ENCODE data around the gene HTT.

The HTT gene

DNA sequence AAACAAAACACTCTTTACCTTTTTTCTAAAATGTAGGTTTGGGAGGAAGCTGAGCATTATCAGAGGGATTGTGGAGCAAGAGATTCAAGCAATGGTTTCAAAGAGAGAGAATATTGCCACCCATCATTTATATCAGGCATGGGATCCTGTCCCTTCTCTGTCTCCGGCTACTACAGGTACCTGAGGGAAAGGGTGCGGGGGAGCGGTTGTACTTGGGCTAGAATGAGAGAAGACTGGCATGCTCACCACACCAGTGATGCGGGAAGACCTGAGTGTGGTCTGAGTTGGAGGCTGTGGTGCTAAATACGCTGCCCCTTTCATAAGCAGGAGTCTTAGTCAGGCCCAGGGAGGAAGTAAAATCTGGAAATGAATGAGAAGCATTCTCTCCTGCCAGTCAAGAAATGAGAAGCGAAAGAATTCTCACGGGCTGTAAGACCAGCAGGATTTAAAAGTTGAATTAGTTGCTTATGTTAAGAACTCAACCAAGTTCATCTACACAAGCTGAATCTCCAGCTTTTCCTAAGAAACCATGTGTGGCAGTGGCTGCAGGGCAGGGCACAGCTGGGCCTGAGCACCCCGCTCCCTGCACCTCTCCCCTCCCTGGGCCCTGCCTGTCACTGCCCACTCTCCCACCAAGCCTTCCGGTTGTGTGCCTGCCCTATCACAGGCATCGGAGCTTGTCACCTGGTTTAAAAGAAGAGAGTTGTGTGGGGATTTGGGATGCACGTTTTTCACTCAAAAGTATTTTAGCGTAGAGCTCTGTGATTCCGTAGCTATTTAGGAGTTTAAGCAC, 149.7 kb downstream of the HTT start:
- Histone ChIP-seq H3K4me2 (ENCODE audit: low read depth, low read length) (no peak overlapping the region), H4K20me1 (ENCODE audit: insufficient read depth, low read length) (no peaks in the 10 kb centered on the region), H3K27me3 (replicated peaks; ENCODE audit: insufficient read depth, low read length) (no peaks in the 10 kb centered on the region), H3K9me2 (replicated peaks; ENCODE audit: insufficient read depth, low read length) (no peaks in the 10 kb centered on the region), H3K27ac (ENCODE audit: low read length) (no peak overlapping the region), H3K9ac (ENCODE audit: low read length) (no peak overlapping the region), H2AFZ (ENCODE audit: low read length) (no peak overlapping the region), H3K9me3 (replicated peaks; ENCODE audit: insufficient read depth, low read length) (no peaks in the 10 kb centered on the region), H3K79me2 (ENCODE audit: low read length) (no peaks in the 10 kb centered on the region), H3K36me3 (replicated peaks; ENCODE audit: insufficient read depth, low read length) (no peaks in the 10 kb centered on the region; the same call in 1 of the 2 replicates), H3F3A (ENCODE audit: insufficient read depth, low read length) (peaks cover 8% of the 10 kb centered on the region), H3K4me3 (ENCODE audit: low read length) (no peak overlapping the region), H3K4me1 (ENCODE audit: low read length) (peaks cover 11% of the 10 kb centered on the region)
- no peak for DNase-seq
- TF ChIP-seq EZH2phosphoT487 (IDR thresholded peaks at IDR 0.05; ENCODE audit: low read length), result no peak
- no peak for TF ChIP-seq EZH2 (optimal IDR thresholded peaks at IDR 0.05; ENCODE audit: low read depth, low read length)
- TF ChIP-seq, protein P1, sequence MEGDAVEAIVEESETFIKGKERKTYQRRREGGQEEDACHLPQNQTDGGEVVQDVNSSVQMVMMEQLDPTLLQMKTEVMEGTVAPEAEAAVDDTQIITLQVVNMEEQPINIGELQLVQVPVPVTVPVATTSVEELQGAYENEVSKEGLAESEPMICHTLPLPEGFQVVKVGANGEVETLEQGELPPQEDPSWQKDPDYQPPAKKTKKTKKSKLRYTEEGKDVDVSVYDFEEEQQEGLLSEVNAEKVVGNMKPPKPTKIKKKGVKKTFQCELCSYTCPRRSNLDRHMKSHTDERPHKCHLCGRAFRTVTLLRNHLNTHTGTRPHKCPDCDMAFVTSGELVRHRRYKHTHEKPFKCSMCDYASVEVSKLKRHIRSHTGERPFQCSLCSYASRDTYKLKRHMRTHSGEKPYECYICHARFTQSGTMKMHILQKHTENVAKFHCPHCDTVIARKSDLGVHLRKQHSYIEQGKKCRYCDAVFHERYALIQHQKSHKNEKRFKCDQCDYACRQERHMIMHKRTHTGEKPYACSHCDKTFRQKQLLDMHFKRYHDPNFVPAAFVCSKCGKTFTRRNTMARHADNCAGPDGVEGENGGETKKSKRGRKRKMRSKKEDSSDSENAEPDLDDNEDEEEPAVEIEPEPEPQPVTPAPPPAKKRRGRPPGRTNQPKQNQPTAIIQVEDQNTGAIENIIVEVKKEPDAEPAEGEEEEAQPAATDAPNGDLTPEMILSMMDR (IDR thresholded peaks at IDR 0.05; ENCODE audit: low read length), result no peak

DNA sequence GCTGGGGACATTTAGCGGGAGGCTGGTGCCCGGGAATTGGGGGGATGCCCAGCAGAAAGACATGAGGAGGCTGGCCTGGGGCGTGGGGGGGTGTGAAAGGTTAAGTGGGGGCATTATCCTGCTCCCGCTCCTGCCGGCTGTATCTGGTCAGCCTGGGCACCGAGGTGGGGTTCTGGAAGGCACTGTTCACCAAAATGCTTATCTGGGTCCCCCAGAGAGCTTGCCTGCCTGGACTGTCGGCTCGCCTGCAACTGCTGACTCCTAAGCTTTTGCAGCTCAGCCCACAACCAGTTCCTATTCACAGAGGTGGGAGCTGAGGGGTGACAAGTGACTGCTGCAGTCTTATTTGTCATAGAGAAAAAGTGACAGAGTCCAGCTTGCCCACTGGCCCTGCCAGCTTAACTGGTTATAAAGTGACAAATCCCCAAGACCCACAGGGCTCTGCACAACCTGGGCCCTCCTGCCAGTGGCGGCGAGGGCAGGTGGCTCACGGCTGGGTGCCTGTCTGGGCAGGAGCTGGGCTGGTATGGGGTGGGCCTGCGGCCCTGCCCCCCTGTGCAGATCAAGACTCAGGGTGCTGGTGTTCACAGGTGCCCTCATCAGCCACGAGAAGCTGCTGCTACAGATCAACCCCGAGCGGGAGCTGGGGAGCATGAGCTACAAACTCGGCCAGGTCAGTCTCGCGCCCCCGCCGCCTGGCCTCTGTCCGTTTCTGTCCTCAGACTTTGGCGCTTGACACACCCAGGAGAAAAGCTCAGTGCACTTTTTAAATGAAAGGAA, 150.8 kb downstream of the HTT start:
- no peaks in the 10 kb centered on the region for H3K9me2 ChIP-seq (replicated peaks; ENCODE audit: insufficient read depth, low read length)
- DNase-seq, result no peak
- H3K36me3 ChIP-seq (replicated peaks; ENCODE audit: insufficient read depth, low read length), result peaks cover 4% of the 10 kb centered on the region; the same call in 1 of the 2 replicates
- TF ChIP-seq, protein P1 (IDR thresholded peaks at IDR 0.05; ENCODE audit: low read length), result no peak
- TF ChIP-seq EZH2 (optimal IDR thresholded peaks at IDR 0.05; ENCODE audit: low read depth, low read length) (no peak), EZH2phosphoT487 (IDR thresholded peaks at IDR 0.05; ENCODE audit: low read length) (no peak)
- no peak overlapping the region for H3K4me2 ChIP-seq (ENCODE audit: low read depth, low read length)
- no peak overlapping the region for H3K9ac ChIP-seq (ENCODE audit: low read length)
- H2AFZ ChIP-seq (ENCODE audit: low read length), result no peak overlapping the region
- no peaks in the 10 kb centered on the region for H3K79me2 ChIP-seq (ENCODE audit: low read length)
- H3K4me3 ChIP-seq (ENCODE audit: low read length), result no peak overlapping the region
- H3K27ac ChIP-seq (ENCODE audit: low read length), result no peak overlapping the region
- no peaks in the 10 kb centered on the region for H4K20me1 ChIP-seq (ENCODE audit: insufficient read depth, low read length)
- peaks cover 11% of the 10 kb centered on the region for H3K4me1 ChIP-seq (ENCODE audit: low read length)
- peaks cover 8% of the 10 kb centered on the region for H3F3A ChIP-seq (ENCODE audit: insufficient read depth, low read length)
- no peaks in the 10 kb centered on the region for H3K9me3 ChIP-seq (replicated peaks; ENCODE audit: insufficient read depth, low read length)
- H3K27me3 ChIP-seq (replicated peaks; ENCODE audit: insufficient read depth, low read length), result no peaks in the 10 kb centered on the region

DNA sequence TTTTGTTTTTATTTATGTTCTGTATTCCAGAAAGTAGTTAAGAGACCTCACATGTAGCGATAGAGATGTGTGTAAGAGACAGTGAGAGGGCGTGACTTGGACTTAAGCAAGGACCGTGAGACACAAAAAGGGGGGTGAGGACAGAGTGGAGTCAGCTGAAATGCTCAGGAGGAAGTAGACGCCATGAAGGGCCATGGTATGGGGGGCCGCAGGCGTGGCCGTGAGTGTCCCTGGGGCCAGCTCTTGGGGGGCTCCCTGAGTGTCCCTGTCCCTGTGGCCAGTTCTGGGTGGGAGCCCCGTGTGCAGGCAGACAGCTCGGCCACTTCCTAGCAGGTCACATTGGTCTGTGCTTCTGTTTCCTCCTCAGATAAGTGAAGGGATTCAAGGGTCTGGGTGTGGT, 151.5 kb downstream of the HTT start:
- DNase-seq, result no peak
- H3K9ac ChIP-seq (ENCODE audit: low read length), result no peak overlapping the region
- H4K20me1 ChIP-seq (ENCODE audit: insufficient read depth, low read length), result no peaks in the 10 kb centered on the region
- peaks cover 11% of the 10 kb centered on the region for H3K4me1 ChIP-seq (ENCODE audit: low read length)
- H3K4me3 ChIP-seq (ENCODE audit: low read length), result no peak overlapping the region
- TF ChIP-seq EZH2phosphoT487 (IDR thresholded peaks at IDR 0.05; ENCODE audit: low read length), result no peak
- peaks cover 8% of the 10 kb centered on the region for H3F3A ChIP-seq (ENCODE audit: insufficient read depth, low read length)
- H3K79me2 ChIP-seq (ENCODE audit: low read length), result no peaks in the 10 kb centered on the region
- H3K27me3 ChIP-seq (replicated peaks; ENCODE audit: insufficient read depth, low read length), result no peaks in the 10 kb centered on the region
- no peaks in the 10 kb centered on the region for H3K9me3 ChIP-seq (replicated peaks; ENCODE audit: insufficient read depth, low read length)
- H3K4me2 ChIP-seq (ENCODE audit: low read depth, low read length), result peak overlapping the region; percentile 8; the same call in 1 of the 2 replicates
- peaks cover 4% of the 10 kb centered on the region; the same call in 1 of the 2 replicates for H3K36me3 ChIP-seq (replicated peaks; ENCODE audit: insufficient read depth, low read length)
- H3K9me2 ChIP-seq (replicated peaks; ENCODE audit: insufficient read depth, low read length), result no peaks in the 10 kb centered on the region
- H3K27ac ChIP-seq (ENCODE audit: low read length), result peak overlapping the region; percentile 39; the same call in 1 of the 2 replicates
- no peak overlapping the region for H2AFZ ChIP-seq (ENCODE audit: low read length)
